HEK293T (cell line): ENCODE results near the gene PRDM15.

Experiments used
- CTCF ChIA-PET: fragments of 350-600 bp; formaldehyde crosslinking; extraction: SDS; loops from one replicate; lab custom pipeline; 2021; ENCODE audit warnings: antibody characterized with exemption, inconsistent platforms; lab: Yijun Ruan, JAX
- POLR2A ChIA-PET: fragments of 350-600 bp; formaldehyde crosslinking; extraction: SDS; loops from one replicate; lab custom pipeline; 2020; ENCODE audit warnings: antibody characterized with exemption, inconsistent platforms; lab: Yijun Ruan, JAX
- DNase-seq: peaks from one replicate; pipeline ENCODE4 v3.0.0; 2012; ENCODE audit warnings: mixed read lengths; ENCODE audit errors: extremely low spot score
- ARNT ChIP-seq: fragments of 450-650 bp; IDR thresholded peaks from 2 replicates; pipeline ENCODE4 v1.6.1; 2017; ENCODE audit warnings: mild to moderate bottlenecking
- BHLHE40 ChIP-seq: fragments of 450-650 bp; IDR thresholded peaks from 2 replicates; pipeline ENCODE4 v1.6.1; 2016; ENCODE audit warnings: mild to moderate bottlenecking, moderate library complexity, borderline replicate concordance
- CTBP1 ChIP-seq: fragments of 450-650 bp; IDR thresholded peaks from 2 replicates; pipeline ENCODE4 v1.6.1; 2016; ENCODE audit warnings: borderline replicate concordance
- ELF4 ChIP-seq: fragments of 450-650 bp; IDR thresholded peaks from 2 replicates; pipeline ENCODE4 v1.6.1; 2017; ENCODE audit warnings: antibody characterized with exemption
- FOXA1 ChIP-seq: fragments of 450-650 bp; IDR thresholded peaks from 2 replicates; pipeline ENCODE4 v1.6.1; 2016; ENCODE audit warnings: mild to moderate bottlenecking
- FOXK2 ChIP-seq: fragments of 450-650 bp; IDR thresholded peaks from 2 replicates; pipeline ENCODE4 v1.6.1; 2016; ENCODE audit warnings: mild to moderate bottlenecking
- FOXM1 ChIP-seq: fragments of 450-650 bp; IDR thresholded peaks from 2 replicates; pipeline ENCODE4 v1.6.1; 2017; ENCODE audit warnings: mild to moderate bottlenecking, borderline replicate concordance
- HDGF ChIP-seq: fragments of 450-650 bp; IDR thresholded peaks from 2 replicates; pipeline ENCODE4 v1.6.1; 2017; ENCODE audit warnings: antibody characterized with exemption, borderline replicate concordance
- L3MBTL2 ChIP-seq: fragments of 450-650 bp; conservative IDR thresholded peaks from 2 replicates; pipeline ENCODE4 v1.6.1; 2016; ENCODE audit warnings: mild to moderate bottlenecking
- LEF1 ChIP-seq: fragments of 450-650 bp; IDR thresholded peaks from 2 replicates; pipeline ENCODE4 v1.6.1; 2017; ENCODE audit warnings: mild to moderate bottlenecking, borderline replicate concordance
- NFRKB ChIP-seq: fragments of 450-650 bp; IDR thresholded peaks from 2 replicates; pipeline ENCODE4 v1.6.1; 2016; ENCODE audit warnings: mild to moderate bottlenecking, moderate library complexity
- PKNOX1 ChIP-seq: fragments of 450-650 bp; IDR thresholded peaks from 2 replicates; pipeline ENCODE4 v1.6.1; 2016
- SP1 ChIP-seq: fragments of 450-650 bp; IDR thresholded peaks from 2 replicates; pipeline ENCODE4 v1.6.1; 2017
- SUZ12 ChIP-seq: fragments of 450-650 bp; IDR thresholded peaks from 2 replicates; pipeline ENCODE4 v1.6.1; 2016; ENCODE audit warnings: mild to moderate bottlenecking
- TARDBP ChIP-seq: fragments of 450-650 bp; IDR thresholded peaks from 2 replicates; pipeline ENCODE4 v1.6.1; 2016
- ZNF384 ChIP-seq: fragments of 450-650 bp; IDR thresholded peaks from 2 replicates; pipeline ENCODE4 v1.6.1; 2016

PRDM15 gene

GRCh38 chr21:41821756-41822431 is 57.2 kb downstream of the PRDM15 start:
- ChIA-PET CTCF (no interaction called here), POLR2A (no interaction called here)
- TF ChIP-seq BHLHE40 (no peak), LEF1 (no peak), TARDBP (no peak), HDGF (no peak), NFRKB (no peak), PKNOX1 (no peak), SUZ12 (no peak)
- no peak for DNase-seq

GRCh38 chr21:41821081-41821755 is 57.9 kb downstream of the PRDM15 start:
- POLR2A ChIA-PET, result no interaction called here
- CTCF ChIA-PET, result no interaction called here
- TF ChIP-seq LEF1 (no peak), SP1 (no peak), ARNT (no peak), BHLHE40 (no peak), TARDBP (no peak), FOXK2 (no peak), CTBP1 (no peak), ELF4 (no peak), FOXA1 (no peak), L3MBTL2 (no peak), NFRKB (no peak), ZNF384 (no peak)
- no peak for DNase-seq

- no peak for DNase-seq
- ChIA-PET CTCF (interaction anchor here (1.3 kb wide), 1 partner anchor 52 kb away, joined by 3 read pairs; no protein-coding TSS in a partner anchor), POLR2A (no interaction called here)
- no peak for TF ChIP-seq ARNT
- TF ChIP-seq ELF4, result no peak
These were observed 58.6 kb downstream of the PRDM15 start for GRCh38 chr21:41820384-41821080.

GRCh38 chr21:41819856-41820281 is 59.3 kb downstream of the PRDM15 start:
- ChIA-PET CTCF (interaction anchor here (1.3 kb wide), 1 partner anchor 52 kb away, joined by 3 read pairs; no protein-coding TSS in a partner anchor), POLR2A (no interaction called here)
- no peak for DNase-seq
- TF ChIP-seq ZNF384 (no peak), CTBP1 (no peak), TARDBP (no peak), LEF1 (no peak), FOXM1 (no peak), ELF4 (no peak), SP1 (no peak), BHLHE40 (no peak), FOXA1 (no peak), NFRKB (no peak), HDGF (no peak), ARNT (no peak), FOXK2 (no peak), L3MBTL2 (no peak), PKNOX1 (no peak), SUZ12 (no peak)

- DNase-seq, result no peak
- ChIA-PET CTCF (interaction anchor here (1.3 kb wide), 1 partner anchor 51 kb away, joined by 3 read pairs; no protein-coding TSS in a partner anchor), POLR2A (no interaction called here)
- TF ChIP-seq SUZ12, result no peak
- TF ChIP-seq LEF1, result no peak
- no peak for TF ChIP-seq PKNOX1
- no peak for TF ChIP-seq TARDBP
- TF ChIP-seq HDGF, result no peak
- no peak for TF ChIP-seq ZNF384
- TF ChIP-seq CTBP1, result no peak
- no peak for TF ChIP-seq FOXK2
- TF ChIP-seq NFRKB, result no peak
- no peak for TF ChIP-seq L3MBTL2
- TF ChIP-seq ELF4, result no peak
- TF ChIP-seq FOXM1, result no peak
- no peak for TF ChIP-seq ARNT
- no peak for TF ChIP-seq FOXA1
- no peak for TF ChIP-seq BHLHE40
- no peak for TF ChIP-seq SP1
These were observed 59.8 kb downstream of the PRDM15 start for GRCh38 chr21:41819236-41819855.
